Upper lobe of left lung (tissue), 6 donors: ENCODE measurements around the gene FHL3. TPM values are rescaled to one million over a fixed set of nuclear protein-coding genes. Genes with fewer than 3 reads are reported as not detected.
A peak's percentile ranks its signal among the peaks of the same experiment; 100 is the strongest.
"Not testable (repeated sequence)": the region's sequence is repeated elsewhere in the genome, so short reads cannot be mapped to it uniquely, and the experiment has no call there.

Source experiments
- ATAC-seq, 2 donors: fragments of 200-7000 bp; cut with Tn5 transposase; one replicate each; pipeline ENCODE4 v1.9.1; 2022; ENCODE audit warnings: mild to moderate bottlenecking in 2 of 2, moderate library complexity in 2 of 2; ENCODE audit not compliant: low FRiP score in 2 of 2
- DNase-seq, 2 donors: peaks; one replicate each; pipeline ENCODE4 v3.0.0-alpha.2; 2019 to 2020
- H3K27ac ChIP-seq, 4 donors: fragments of 200-600 bp; sonication (generic); one replicate each; pipeline ENCODE4 v1.5.1; 2016 to 2019
- H3K27me3 ChIP-seq, 4 donors: fragments of 200-600 bp; sonication (generic); one replicate each; pipeline ENCODE4 v1.5.1; 2017 to 2019
- H3K36me3 ChIP-seq, 4 donors: fragments of 200-600 bp; sonication (generic); one replicate each; pipeline ENCODE4 v1.5.1; 2016 to 2019
- H3K4me1 ChIP-seq, 4 donors: fragments of 200-600 bp; sonication (generic); one replicate each; pipeline ENCODE4 v1.5.1; 2018 to 2019
- H3K4me3 ChIP-seq, 4 donors: fragments of 200-600 bp; sonication (generic); one replicate each; pipeline ENCODE4 v1.5.1; 2017 to 2019; ENCODE audit warnings: mild to moderate bottlenecking in 2 of 4, moderate library complexity in 1 of 4
- H3K9me3 ChIP-seq, 4 donors: fragments of 200-600 bp; sonication (generic); one replicate each; pipeline ENCODE4 v1.5.1; 2018 to 2019
- CTCF ChIP-seq, 6 experiments: fragments of 450-650 bp in 4 of 6; fragments of 200-600 bp in 2 of 6; sonication (generic) in 2 of 6; IDR thresholded peaks; one replicate each; pipeline ENCODE4 v1.5.1; 2016 to 2019; ENCODE audit warnings: antibody characterized with exemption in 6 of 6
- EP300 ChIP-seq, 4 donors: sonication (generic); formaldehyde crosslinking; IDR thresholded peaks; one replicate each; pipeline ENCODE4 v1.5.1; 2017; ENCODE audit warnings: antibody characterized with exemption in 4 of 4, control low read depth in 2 of 4
- POLR2A ChIP-seq, 4 donors: fragments of 450-650 bp; IDR thresholded peaks; one replicate each; pipeline ENCODE4 v1.5.1; 2016 to 2017; ENCODE audit warnings: antibody characterized with exemption in 4 of 4, mild to moderate bottlenecking in 2 of 4
- POLR2AphosphoS5 ChIP-seq, 2 donors: sonication (generic); formaldehyde crosslinking; IDR thresholded peaks; one replicate each; pipeline ENCODE4 v1.5.1; 2017; ENCODE audit warnings: antibody characterized with exemption in 2 of 2
- WGBS, 2 donors: methylation state at CpG; one replicate each; pipeline ENCODE4 v1.1.5; 2017 to 2018; 5-methylcytosine and 5-hydroxymethylcytosine counted together
- total RNA-seq, 6 donors: library from RNA; depleted of rRNA in 4 of 6; stranded (reverse); fragments of >200 nt in 4 of 6; gene quantifications; one replicate each; pipeline versions ENCODE4 v1.1.0 to v1.2.1, GENCODE V29; 2016 to 2021
- donor health status: DM: no; HTN: no; CAD: no; lungs with moderate emphysema.
- donor health status: DM: no; HTN: yes; CAD: no; lungs with severe emphysema.

The FHL3 gene
- total RNA-seq, 6 donors from 2014 or later: 9.5 to 25.8 (median 18.6) TPM

- H3K4me1 ChIP-seq: peaks cover 9 to 15% (median 14%) of the 10 kb centered on the region in 4 donors
- no peak overlapping the region for H3K27ac ChIP-seq
- ATAC-seq (no peak), DNase-seq (peak in 1 of 2 donors; percentile 64)
- no peaks in the 10 kb centered on the region for H3K36me3 ChIP-seq
- TF ChIP-seq EP300 (IDR thresholded peaks at IDR 0.05) (no peak), CTCF (IDR thresholded peaks at IDR 0.05) (no peak), POLR2AphosphoS5 (IDR thresholded peaks at IDR 0.05) (no peak), POLR2A (IDR thresholded peaks at IDR 0.05) (no peak)
- H3K27me3 ChIP-seq: no peaks in the 10 kb centered on the region
- no peaks in the 10 kb centered on the region for H3K9me3 ChIP-seq
- H3K4me3 ChIP-seq: no peak overlapping the region
- WGBS, 2 donors: 84% methylated on average over 10 of the region's 13 CpGs; no CpG with 5 or more reads in 1 of the 2 donors
Observed at GRCh38 chr1:38034871-38035270, 29.6 kb upstream of the FHL3 start.

- H3K27me3 ChIP-seq, H3K4me3 ChIP-seq, DNase-seq, ATAC-seq, H3K9me3 ChIP-seq, H3K36me3 ChIP-seq, H3K27ac ChIP-seq: not testable (repeated sequence)
- H3K4me1 ChIP-seq: peaks cover 22 to 34% (median 27%) of the 10 kb centered on the region in 4 donors
- WGBS, 2 donors: 97 to 100% methylated on average over 2 of the region's 2 CpGs
Observed at GRCh38 chr1:38032992-38033391, 27.7 kb upstream of the FHL3 start.

- Histone ChIP-seq H3K36me3 (no peaks in the 10 kb centered on the region), H3K27me3 (no peaks in the 10 kb centered on the region), H3K27ac (no peak overlapping the region), H3K4me1 (peaks cover 27 to 46% (median 39%) of the 10 kb centered on the region in 4 donors), H3K4me3 (no peak overlapping the region), H3K9me3 (no peaks in the 10 kb centered on the region)
- DNase-seq: no peak
- ATAC-seq: no peak
- no peak for TF ChIP-seq EP300 (IDR thresholded peaks at IDR 0.05)
- TF ChIP-seq POLR2AphosphoS5 (IDR thresholded peaks at IDR 0.05): no peak
- no peak for TF ChIP-seq POLR2A (IDR thresholded peaks at IDR 0.05)
- WGBS, 2 donors: 55 to 65% methylated on average over 4 of the region's 4 CpGs
Observed at GRCh38 chr1:38031513-38031866, 26.2 kb upstream of the FHL3 start.

GRCh38 chr1:38030596-38031512, 25.5 kb upstream of the FHL3 start:
- Histone ChIP-seq H3K4me1 (peaks cover 27 to 48% (median 39%) of the 10 kb centered on the region in 4 donors), H3K4me3 (peak overlapping the region in 1 of 4 donors; percentile 22), H3K36me3 (peaks cover 0 to 6% (median 2%) of the 10 kb centered on the region in 4 donors), H3K9me3 (no peaks in the 10 kb centered on the region), H3K27ac (no peak overlapping the region), H3K27me3 (no peaks in the 10 kb centered on the region)
- TF ChIP-seq POLR2A (IDR thresholded peaks at IDR 0.05) (no peak), POLR2AphosphoS5 (IDR thresholded peaks at IDR 0.05) (no peak), EP300 (IDR thresholded peaks at IDR 0.05) (no peak), CTCF (IDR thresholded peaks at IDR 0.05) (no peak)
- DNase-seq: peak in 1 of 2 donors; percentile 64
- ATAC-seq: no peak
- WGBS, 2 donors: 67 to 81% methylated on average over 14 to 17 of the region's 17 CpGs

GRCh38 chr1:38029685-38030511, 24.6 kb upstream of the FHL3 start:
- ATAC-seq (peak in 1 of 2 donors; percentile 47), DNase-seq (peak in 1 of 2 donors; percentile 37)
- Histone ChIP-seq H3K4me1 (peaks cover 27 to 48% (median 39%) of the 10 kb centered on the region in 4 donors), H3K27ac (peak overlapping the region in 2 of 4 donors; percentile 34 to 43), H3K27me3 (no peaks in the 10 kb centered on the region), H3K36me3 (peaks cover 6 to 16% (median 12%) of the 10 kb centered on the region in 4 donors), H3K4me3 (peak overlapping the region in 1 of 4 donors; percentile 22), H3K9me3 (no peaks in the 10 kb centered on the region)
- 15 to 17% methylated on average over 9 to 12 of the region's 12 CpGs for WGBS, 2 donors
- TF ChIP-seq POLR2A (IDR thresholded peaks at IDR 0.05) (no peak), CTCF (IDR thresholded peaks at IDR 0.05) (no peak), EP300 (IDR thresholded peaks at IDR 0.05) (no peak), POLR2AphosphoS5 (IDR thresholded peaks at IDR 0.05) (no peak)
